Measurements from ENCODE around the gene NAA50. TPM values are rescaled to one million over a fixed set of nuclear protein-coding genes. Genes with fewer than 3 reads are reported as not detected.

NAA50 gene
- total RNA-seq, 1 donor from 2014 or later, result 144 TPM

- Mint-ChIP-seq H3K9me3 (no peaks in the 10 kb centered on the region), H3K27ac (no peak overlapping the region), H3K36me3 (ENCODE audit: low read depth) (peaks cover 12% of the 10 kb centered on the region), H3K4me3 (no peak overlapping the region), H3K27me3 (ENCODE audit: insufficient read depth) (no peaks in the 10 kb centered on the region), H3K4me1 (ENCODE audit: low read depth) (peaks cover 20% of the 10 kb centered on the region)
- intact Hi-C loops (cut with micrococcal nuclease), result loop anchor here (1.0 to 5.0 kb wide), 14 partner anchors 22 to 1450 kb away; partner anchors contain the start of genes CCDC191, NAA50, QTRT2 and SIDT1
- peak; percentile 99 for DNase-seq (ENCODE audit: low spot score)
Measured at GRCh38 chr3:113696658-113697499, 49.2 kb downstream of the NAA50 start.

DNA sequence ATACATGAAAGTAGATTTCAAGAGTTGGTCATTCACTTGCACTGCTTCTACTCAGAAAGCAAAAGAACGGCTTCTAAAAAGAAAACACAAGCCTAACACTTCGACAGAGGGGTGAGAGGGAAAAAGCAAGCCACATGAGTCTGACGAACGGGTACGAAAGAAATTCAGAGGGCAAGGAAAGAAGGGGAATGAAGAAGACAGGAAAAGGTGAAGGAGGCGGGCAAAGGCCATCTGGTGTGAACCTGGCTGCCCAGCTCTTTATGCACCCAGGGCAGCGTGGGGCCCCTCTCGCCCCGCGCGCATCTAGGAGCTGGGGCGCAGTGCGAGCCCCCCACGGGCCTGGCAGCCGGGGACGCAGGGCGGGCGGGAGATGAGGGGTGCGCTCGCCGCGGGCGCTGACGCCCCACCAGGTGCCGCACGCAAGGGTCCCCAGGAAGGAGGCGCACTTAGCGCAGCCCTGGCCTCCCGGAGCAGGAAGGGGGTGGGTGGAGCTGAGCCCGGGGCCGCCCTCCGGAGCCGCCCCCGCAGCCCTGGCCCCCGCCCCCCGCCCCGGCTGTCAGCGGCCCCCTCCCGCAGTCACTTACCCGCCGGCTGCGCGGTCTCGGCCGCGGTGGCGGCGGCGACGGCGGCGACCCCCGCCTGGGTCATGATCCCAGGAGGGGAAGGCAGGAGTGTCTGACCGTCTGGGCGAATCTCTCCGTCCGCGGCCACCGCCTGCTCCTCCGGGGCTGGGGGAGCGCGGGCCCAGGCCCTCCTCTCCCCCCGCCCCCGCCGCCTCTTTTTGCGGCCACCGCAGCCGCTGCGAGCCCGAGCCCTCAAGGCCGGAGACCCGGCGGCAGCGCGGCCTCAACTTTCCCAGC, 50.0 kb downstream of the NAA50 start, which contains the start of gene USF3:
Gene USF3, minus strand, starts transcription at position 857 of the 860 bp plus-strand sequence. CDS start 21,764 bp downstream, outside the sequence.
- Mint-ChIP-seq H3K27me3 (ENCODE audit: insufficient read depth) (no peaks in the 10 kb centered on the region), H3K4me3 (peak within 1 kb of the TSS; percentile 100), H3K4me1 (ENCODE audit: low read depth) (peaks cover 20% of the 10 kb centered on the region), H3K9me3 (no peaks in the 10 kb centered on the region), H3K36me3 (ENCODE audit: low read depth) (peaks cover 12% of the 10 kb centered on the region), H3K27ac (peak within 1 kb of the TSS; percentile 99)
- intact Hi-C loops (cut with micrococcal nuclease), result loop anchor here (1.0 to 5.0 kb wide), 13 partner anchors 23 to 1451 kb away; partner anchors contain the start of genes CCDC191, NAA50, QTRT2 and SIDT1
- DNase-seq (ENCODE audit: low spot score), result peak; percentile 76

DNA sequence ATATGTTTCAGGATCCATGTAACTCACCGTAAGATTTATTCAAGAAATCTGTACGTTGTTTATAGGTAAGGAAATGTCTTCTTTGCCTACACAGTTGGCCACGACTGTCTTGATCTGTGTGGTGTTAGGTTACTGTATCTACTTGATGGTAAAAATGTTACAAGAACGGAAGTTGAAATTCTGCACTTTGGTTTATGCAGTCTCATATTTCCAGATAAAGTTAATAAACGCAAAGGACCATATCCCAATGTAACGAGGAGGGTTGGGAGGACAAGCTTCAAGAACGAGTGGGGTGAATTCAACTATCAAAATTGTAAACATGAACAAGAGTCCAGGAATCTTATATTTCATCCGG, 50.6 kb downstream of the NAA50 start:
- H3K9me3 Mint-ChIP-seq, result no peaks in the 10 kb centered on the region
- H3K27me3 Mint-ChIP-seq (ENCODE audit: insufficient read depth), result no peaks in the 10 kb centered on the region
- H3K4me1 Mint-ChIP-seq (ENCODE audit: low read depth), result peaks cover 20% of the 10 kb centered on the region
- no peak for DNase-seq (ENCODE audit: low spot score)
- peaks cover 12% of the 10 kb centered on the region for H3K36me3 Mint-ChIP-seq (ENCODE audit: low read depth)
- H3K4me3 Mint-ChIP-seq, result peak overlapping the region; percentile 100
- intact Hi-C loops (cut with micrococcal nuclease), result loop anchor here (5.0 kb wide), 2 partner anchors 163 to 643 kb away; partner anchors contain the start of gene SIDT1
- H3K27ac Mint-ChIP-seq, result peak overlapping the region; percentile 99

DNA sequence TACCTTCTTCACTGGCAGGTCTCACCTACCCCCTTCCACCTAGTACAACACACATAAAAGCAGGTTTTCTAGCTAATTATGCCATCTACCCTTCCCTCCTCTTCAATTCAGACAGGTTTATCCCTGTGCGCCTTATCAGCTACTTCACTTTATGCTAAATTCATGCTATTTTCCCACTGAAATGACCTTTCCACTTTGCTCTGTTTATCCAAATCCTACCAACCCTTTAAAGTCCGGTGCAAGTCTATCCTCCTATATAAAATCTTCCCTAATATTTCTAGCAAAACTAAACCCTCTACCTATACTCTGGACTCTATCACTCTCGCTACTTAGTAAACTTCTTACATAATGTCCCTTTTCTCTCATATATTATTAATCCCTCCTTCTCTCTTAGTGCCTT, 55.6 kb downstream of the NAA50 start:
- Mint-ChIP-seq H3K36me3 (ENCODE audit: low read depth) (peaks cover 15% of the 10 kb centered on the region), H3K4me3 (no peak overlapping the region), H3K27ac (no peak overlapping the region), H3K4me1 (ENCODE audit: low read depth) (peaks cover 16% of the 10 kb centered on the region), H3K27me3 (ENCODE audit: insufficient read depth) (no peaks in the 10 kb centered on the region), H3K9me3 (no peaks in the 10 kb centered on the region)
- DNase-seq (ENCODE audit: low spot score), result no peak
- intact Hi-C loops (cut with micrococcal nuclease), result no loop called here

GRCh38 chr3:113685956-113686721, 59.9 kb downstream of the NAA50 start:
- intact Hi-C loops (cut with micrococcal nuclease), result no loop called here
- Mint-ChIP-seq H3K27me3 (ENCODE audit: insufficient read depth) (no peaks in the 10 kb centered on the region), H3K9me3 (peaks cover 16% of the 10 kb centered on the region), H3K27ac (no peak overlapping the region), H3K4me1 (ENCODE audit: low read depth) (no peaks in the 10 kb centered on the region), H3K4me3 (no peak overlapping the region), H3K36me3 (ENCODE audit: low read depth) (peaks cover 13% of the 10 kb centered on the region)
- DNase-seq (ENCODE audit: low spot score), result no peak

DNA sequence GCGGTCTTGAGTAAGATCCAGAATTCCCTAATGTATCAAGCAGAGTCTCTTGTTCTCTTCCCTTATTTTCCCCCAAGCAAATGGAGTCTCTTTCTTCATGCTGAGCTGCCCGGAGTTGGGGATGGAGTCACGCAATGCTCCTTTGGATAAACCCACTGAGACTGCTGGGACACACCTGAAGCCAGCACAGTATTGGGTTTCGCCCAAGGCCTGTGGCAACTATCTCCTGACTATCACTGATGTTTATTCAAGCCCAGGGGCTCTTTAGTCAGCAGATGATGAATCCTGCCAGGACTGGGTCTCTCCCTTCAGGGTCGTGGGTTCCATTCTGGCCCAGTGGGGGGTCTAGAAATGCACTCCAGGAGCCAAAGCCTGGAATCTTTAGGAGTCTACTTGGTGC, 60.9 kb downstream of the NAA50 start:
- no peak for DNase-seq (ENCODE audit: low spot score)

DNA sequence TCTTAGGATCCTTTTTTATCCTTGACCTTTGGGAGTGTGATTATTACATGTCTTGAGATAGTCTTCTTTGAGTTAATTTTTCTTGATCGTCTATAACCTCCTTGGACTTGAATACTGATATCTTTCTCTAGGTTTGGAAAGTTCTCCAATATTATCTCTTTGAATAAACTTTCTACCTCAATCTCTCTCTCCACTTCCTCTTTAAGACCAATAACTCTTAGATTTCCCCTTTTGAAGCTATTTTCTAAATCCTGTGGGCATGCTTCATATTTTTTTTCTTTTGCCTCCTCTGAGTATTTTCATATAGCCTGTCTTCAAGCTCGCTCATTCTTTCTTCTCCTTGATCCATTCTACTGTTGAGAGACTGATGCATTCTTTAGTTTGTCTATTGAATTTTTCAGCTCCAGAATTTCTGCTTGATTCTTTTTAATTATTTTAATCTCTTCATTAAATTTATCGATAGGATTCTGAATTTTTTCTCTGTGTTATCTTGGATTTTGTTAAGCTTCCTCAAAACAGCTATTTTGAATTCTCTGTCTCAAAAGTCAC, 61.7 kb downstream of the NAA50 start:
- H3K27ac Mint-ChIP-seq, result no peak overlapping the region
- intact Hi-C loops (cut with micrococcal nuclease), result no loop called here
- no peak for DNase-seq (ENCODE audit: low spot score)
- H3K4me3 Mint-ChIP-seq, result no peak overlapping the region
- peaks cover 16% of the 10 kb centered on the region for H3K9me3 Mint-ChIP-seq
- H3K36me3 Mint-ChIP-seq (ENCODE audit: low read depth), result peaks cover 13% of the 10 kb centered on the region
- no peaks in the 10 kb centered on the region for H3K4me1 Mint-ChIP-seq (ENCODE audit: low read depth)
- H3K27me3 Mint-ChIP-seq (ENCODE audit: insufficient read depth), result no peaks in the 10 kb centered on the region

More for the DNA sequence above, 60.9 kb downstream of the NAA50 start:
- H3K9me3 Mint-ChIP-seq, result peaks cover 16% of the 10 kb centered on the region
- no peaks in the 10 kb centered on the region for H3K27me3 Mint-ChIP-seq (ENCODE audit: insufficient read depth)
- H3K4me1 Mint-ChIP-seq (ENCODE audit: low read depth), result no peaks in the 10 kb centered on the region
- no peak overlapping the region for H3K4me3 Mint-ChIP-seq
- intact Hi-C loops (cut with micrococcal nuclease), result no loop called here
- H3K36me3 Mint-ChIP-seq (ENCODE audit: low read depth), result peaks cover 13% of the 10 kb centered on the region
- H3K27ac Mint-ChIP-seq, result no peak overlapping the region

DNA sequence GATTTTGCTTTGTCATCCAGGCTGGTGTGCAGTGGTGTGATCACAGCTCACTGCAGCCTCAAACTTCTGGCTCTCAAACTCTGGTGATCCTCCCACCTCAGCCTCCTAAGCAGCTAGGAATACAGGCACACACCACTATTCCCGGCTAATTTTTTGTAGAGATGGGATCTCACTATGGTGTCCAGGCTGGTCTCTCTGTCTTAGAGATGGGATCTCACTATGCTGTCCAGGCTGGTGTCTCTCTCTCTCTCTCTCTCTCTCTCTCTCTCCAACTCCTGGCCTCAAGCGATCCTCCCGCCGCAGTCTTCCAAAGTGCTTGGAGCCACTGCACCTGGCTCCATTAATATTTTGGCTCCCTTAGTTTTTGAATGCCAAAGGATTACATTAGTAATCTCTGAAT, 67.3 kb downstream of the NAA50 start:
- no peak overlapping the region for H3K27ac Mint-ChIP-seq
- no peak overlapping the region for H3K4me3 Mint-ChIP-seq
- intact Hi-C loops (cut with micrococcal nuclease), result no loop called here
- H3K36me3 Mint-ChIP-seq (ENCODE audit: low read depth), result peaks cover 19% of the 10 kb centered on the region
- H3K9me3 Mint-ChIP-seq, result peaks cover 2% of the 10 kb centered on the region
- H3K4me1 Mint-ChIP-seq (ENCODE audit: low read depth), result no peaks in the 10 kb centered on the region
- DNase-seq (ENCODE audit: low spot score), result no peak
- no peaks in the 10 kb centered on the region for H3K27me3 Mint-ChIP-seq (ENCODE audit: insufficient read depth)

GRCh38 chr3:113677737-113678136, 68.3 kb downstream of the NAA50 start:
- intact Hi-C loops (cut with micrococcal nuclease), result no loop called here
- Mint-ChIP-seq H3K36me3 (ENCODE audit: low read depth) (peaks cover 21% of the 10 kb centered on the region), H3K27me3 (ENCODE audit: insufficient read depth) (no peaks in the 10 kb centered on the region), H3K9me3 (no peaks in the 10 kb centered on the region), H3K4me3 (no peak overlapping the region), H3K4me1 (ENCODE audit: low read depth) (no peaks in the 10 kb centered on the region), H3K27ac (no peak overlapping the region)
- DNase-seq (ENCODE audit: low spot score), result no peak

DNA sequence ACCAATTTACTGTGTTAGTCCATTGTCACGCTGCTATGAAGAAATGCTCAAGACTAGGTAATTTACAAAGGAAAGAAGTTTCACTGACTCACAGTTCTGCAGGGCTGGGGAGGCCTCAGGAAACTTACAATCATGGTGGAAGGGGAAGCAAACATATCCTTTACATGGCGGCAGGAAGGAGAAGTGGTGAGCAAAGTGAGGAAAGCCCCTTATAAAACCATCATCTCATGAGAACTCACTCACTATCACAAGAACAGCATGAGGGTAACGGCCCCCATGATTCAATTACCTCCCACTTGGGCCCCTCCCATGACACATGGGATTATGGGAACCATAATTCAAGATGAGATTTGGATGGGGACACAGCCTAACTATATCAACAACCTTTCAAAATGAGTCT, 69.8 kb downstream of the NAA50 start:
- no peak overlapping the region for H3K27ac Mint-ChIP-seq
- no peak for DNase-seq (ENCODE audit: low spot score)
- intact Hi-C loops (cut with micrococcal nuclease), result no loop called here

GRCh38 chr3:113673593-113673992, 72.5 kb downstream of the NAA50 start:
- H3K27ac Mint-ChIP-seq, result no peak overlapping the region
- DNase-seq (ENCODE audit: low spot score), result no peak
- H3K4me1 Mint-ChIP-seq (ENCODE audit: low read depth), result peaks cover 2% of the 10 kb centered on the region
- H3K27me3 Mint-ChIP-seq (ENCODE audit: insufficient read depth), result no peaks in the 10 kb centered on the region
- no peak overlapping the region for H3K4me3 Mint-ChIP-seq
- peaks cover 28% of the 10 kb centered on the region for H3K36me3 Mint-ChIP-seq (ENCODE audit: low read depth)
- no peaks in the 10 kb centered on the region for H3K9me3 Mint-ChIP-seq
- intact Hi-C loops (cut with micrococcal nuclease), result no loop called here

More for the DNA sequence above, 69.8 kb downstream of the NAA50 start:
- Mint-ChIP-seq H3K36me3 (ENCODE audit: low read depth) (peaks cover 22% of the 10 kb centered on the region), H3K27me3 (ENCODE audit: insufficient read depth) (no peaks in the 10 kb centered on the region), H3K4me3 (no peak overlapping the region), H3K9me3 (no peaks in the 10 kb centered on the region), H3K4me1 (ENCODE audit: low read depth) (no peaks in the 10 kb centered on the region)

DNA sequence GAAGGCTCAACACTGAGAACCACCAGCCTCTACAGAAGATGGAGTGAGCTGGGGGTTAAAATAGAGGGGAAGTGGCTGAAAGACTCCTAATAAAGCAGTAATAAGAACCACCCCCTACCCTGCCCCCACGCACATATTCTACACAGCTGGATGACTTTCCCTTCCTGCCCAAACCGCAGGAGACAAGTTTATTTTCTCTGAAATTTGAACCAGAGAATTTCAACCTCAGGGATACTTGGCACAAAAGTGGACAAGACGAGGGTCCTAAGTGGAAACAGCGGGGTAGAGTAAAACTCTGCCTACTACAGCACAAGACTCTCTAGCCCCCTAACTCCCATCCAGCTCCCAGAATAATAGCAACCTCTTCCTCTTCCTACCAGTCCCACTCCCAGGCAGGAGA, 78.0 kb downstream of the NAA50 start:
- Mint-ChIP-seq H3K4me1 (ENCODE audit: low read depth) (peaks cover 28% of the 10 kb centered on the region), H3K4me3 (no peak overlapping the region), H3K9me3 (no peaks in the 10 kb centered on the region), H3K36me3 (ENCODE audit: low read depth) (peaks cover 20% of the 10 kb centered on the region), H3K27me3 (ENCODE audit: insufficient read depth) (no peaks in the 10 kb centered on the region), H3K27ac (no peak overlapping the region)
- DNase-seq (ENCODE audit: low spot score), result no peak
- intact Hi-C loops (cut with micrococcal nuclease), result no loop called here
